Activated CD4-positive, CD25-positive, alpha-beta regulatory T cell treated with anti-CD3 and anti-CD28 coated beads, Interleukin-2, amount 50 U/mL, for 24 hours (primary cell): ENCODE measurements around the gene SLC7A6OS.

Experiments used
- ATAC-seq, 2 donors: fragments of 150-1000 bp; cut with Tn5 transposase; one replicate each; pipeline ENCODE4 v1.10.0; 2021; ENCODE audit warnings: mild to moderate bottlenecking in 1 of 2, moderate library complexity in 1 of 2

SLC7A6OS gene

DNA sequence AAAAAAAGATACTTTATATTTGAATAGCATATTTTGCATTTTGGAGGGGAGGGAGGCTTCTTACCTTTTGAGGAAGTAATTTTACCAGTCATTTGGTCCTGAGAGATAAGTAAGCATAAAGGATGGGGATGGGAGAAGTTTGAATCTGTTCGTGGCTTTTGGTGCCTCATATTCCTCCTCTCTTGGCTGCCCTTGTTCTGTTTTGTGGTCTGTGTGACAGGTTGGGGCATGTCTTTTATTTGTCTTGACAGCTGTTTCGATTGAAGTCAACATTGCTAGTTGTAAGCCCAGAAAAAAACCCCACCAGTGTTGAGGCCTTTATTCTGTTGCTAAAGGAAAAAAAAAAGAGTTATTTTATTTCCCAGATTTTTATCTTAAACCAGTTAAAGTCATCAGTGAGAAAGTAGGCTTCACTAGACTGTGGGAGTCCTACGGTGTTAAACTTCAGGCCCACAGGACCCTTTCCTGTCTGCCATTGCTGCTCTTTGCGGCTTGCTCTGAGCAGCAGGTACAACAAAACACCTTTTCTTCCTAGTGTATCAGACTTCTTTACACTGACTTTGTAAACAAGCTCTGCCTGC lies 35.0 kb downstream of the SLC7A6OS start:
- peak; percentile 70 to 74 for ATAC-seq

DNA sequence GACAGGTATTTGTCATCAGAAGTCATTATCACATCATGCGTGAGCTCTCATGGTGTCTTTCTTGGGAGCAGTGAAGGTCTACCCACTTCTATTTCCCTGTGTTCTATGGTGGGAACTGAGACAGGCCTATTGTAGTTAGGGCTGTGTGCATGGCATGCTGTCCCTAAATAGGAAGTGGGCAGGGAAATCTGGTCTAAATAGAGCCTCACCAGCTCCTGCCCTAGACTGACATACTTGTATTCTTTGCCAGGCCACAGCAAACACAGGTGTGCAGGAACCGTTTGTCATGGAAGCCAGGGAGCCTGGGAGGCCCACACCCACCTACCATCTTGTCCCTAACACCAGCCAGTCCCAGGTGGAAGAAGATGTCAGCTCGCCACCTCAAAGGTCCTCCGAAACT lies 36.3 kb downstream of the SLC7A6OS start:
- no peak for ATAC-seq

DNA sequence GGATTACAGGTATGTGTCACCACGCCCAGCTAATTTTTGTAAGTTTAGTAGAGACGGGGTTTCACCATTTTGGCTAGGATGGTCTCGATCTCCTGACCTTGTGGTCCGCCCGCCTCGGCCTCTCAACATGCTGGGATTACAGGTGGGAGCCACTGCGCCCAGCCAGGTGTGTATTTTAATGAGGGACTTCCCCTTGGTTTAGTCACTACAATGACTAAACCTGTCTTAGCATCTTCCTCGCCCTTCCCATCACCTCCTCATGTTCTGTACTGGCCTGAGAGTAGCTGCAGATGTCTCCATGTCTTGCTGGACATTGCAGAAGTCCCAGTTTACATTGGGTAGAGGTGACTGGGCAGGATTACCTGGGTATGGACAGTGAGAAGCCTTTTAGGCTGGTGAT lies 36.9 kb downstream of the SLC7A6OS start:
- peak; percentile 30 to 42 for ATAC-seq

DNA sequence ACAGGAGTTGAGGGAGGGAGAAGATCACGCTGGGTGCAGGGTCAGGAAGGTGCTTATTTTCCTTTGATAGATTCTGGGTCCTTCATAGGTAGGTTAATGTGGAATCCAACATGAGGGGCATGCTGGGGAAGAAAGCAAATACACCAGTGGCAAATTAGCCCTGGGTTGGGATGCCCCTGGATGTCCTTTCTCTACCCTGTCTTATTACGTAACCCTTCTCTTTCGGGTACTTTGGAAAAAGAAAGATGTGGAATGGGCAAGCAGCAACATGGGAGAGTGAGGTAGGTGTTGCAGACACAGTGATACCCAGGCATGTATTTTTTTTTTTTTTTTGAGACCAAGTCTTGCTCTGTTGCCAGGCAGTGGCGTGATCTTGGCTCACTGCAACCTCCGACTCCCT lies 37.3 kb downstream of the SLC7A6OS start:
- ATAC-seq = no peak

DNA sequence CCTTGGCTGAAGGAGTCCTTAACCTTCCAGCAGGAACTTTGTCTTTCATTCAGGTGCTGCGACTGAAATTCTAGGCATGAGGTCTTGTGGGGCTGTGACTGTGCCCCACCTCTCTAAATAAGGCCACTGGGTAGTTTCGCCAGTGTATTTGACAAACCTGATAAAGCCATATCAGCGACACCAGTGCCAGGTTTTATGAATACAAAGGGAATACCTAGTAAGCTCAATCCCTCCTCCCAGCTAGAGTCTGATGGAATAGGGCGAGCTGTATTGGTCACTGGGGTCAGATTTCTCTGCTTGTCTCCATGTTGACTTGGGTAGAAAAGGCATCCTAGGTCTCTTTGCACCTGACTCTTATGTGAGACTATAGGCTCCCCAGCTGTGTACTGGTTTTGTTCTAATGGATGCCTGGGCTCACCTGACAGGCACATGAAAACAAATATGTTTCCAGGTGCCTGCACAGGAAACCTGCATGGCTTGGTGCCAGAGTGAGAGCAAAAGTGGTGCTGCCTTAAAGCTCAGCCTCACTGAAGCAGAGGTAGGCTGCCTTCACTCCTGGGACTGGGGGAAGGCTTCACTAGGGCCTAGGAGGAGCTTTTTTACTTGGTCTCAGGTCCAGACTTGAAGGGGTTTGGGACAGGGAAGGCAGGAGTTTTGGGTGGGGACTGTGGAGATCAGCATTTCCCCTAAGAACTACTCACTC lies 38.1 kb downstream of the SLC7A6OS start:
- ATAC-seq = no peak

DNA sequence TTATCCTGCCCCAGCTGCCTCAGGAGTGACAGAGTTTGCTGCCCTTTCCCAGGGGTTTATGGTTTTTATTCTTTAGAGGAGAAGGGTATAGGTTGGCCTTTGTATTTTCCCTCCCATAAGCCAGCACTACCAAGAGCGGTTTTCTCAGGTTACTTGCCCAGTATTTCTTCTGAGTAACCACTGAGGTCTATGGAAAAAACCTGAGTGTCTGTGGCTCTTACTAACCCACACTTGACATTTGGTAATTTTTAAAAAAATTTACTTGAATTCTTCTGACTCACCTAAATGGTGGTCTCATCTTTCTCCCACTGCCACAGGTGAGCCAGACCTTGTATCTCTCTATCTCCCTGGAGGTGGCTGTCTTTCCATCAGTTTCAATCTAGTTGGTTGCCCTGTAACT lies 40.4 kb downstream of the SLC7A6OS start:
- peak; percentile 68 to 78 for ATAC-seq

DNA sequence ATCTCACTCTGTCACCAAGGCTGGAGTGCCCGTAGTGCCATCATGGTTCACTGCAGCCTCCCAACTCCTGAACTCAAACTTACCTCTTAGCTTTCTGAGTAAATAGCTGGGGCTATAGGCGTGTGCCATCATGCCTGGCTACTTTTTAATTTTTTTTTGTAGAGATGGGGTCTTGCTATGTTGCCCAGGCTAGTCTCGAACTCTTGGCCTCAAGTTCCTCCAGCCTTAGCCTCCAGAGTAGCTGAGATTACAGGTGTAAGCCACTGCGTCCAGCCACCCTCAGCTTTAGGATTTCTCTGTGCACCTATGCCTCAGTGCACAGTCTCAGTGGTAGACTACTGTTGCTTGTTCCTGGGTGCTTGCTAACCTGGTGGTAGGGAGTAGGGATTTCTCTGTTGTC lies 41.0 kb downstream of the SLC7A6OS start:
- ATAC-seq = no peak

DNA sequence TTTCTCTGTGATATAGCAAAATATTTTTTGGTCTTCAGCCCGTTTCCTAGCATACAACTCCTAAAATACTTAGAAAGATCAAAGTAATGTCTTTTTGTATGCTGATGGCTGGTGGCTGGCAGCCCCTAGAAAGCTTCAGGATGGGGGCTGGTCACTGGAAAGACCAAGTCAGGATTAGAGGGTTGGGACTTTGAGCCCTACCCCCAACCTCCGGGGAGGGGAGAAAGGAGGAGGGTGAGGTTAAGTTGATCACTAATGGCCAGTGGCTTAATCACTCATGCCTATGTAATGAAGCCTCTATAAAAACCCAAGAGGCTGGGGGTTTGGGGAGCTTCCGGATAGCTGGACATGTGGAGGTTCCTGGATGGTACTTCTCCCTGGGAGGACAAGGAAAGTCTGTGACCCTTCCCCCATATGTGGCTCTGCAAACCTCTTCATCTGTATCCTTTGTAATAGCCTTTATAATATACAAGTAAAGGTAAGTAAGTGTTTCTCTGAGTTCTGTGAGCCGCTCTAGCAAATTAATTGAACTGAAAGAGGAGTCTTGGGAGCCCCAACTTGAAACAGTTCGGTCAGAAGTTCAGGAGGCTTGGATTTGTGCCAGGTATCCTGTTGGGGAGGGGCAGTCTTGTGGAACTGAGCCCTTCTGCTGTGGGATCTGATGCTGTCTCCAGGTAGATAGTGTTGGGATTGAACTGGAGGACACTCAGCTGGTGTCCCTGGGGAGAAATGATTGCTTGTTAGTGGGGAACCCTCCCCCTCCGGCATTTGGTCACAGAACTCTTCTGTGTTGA lies 42.9 kb downstream of the SLC7A6OS start:
- no peak for ATAC-seq

DNA sequence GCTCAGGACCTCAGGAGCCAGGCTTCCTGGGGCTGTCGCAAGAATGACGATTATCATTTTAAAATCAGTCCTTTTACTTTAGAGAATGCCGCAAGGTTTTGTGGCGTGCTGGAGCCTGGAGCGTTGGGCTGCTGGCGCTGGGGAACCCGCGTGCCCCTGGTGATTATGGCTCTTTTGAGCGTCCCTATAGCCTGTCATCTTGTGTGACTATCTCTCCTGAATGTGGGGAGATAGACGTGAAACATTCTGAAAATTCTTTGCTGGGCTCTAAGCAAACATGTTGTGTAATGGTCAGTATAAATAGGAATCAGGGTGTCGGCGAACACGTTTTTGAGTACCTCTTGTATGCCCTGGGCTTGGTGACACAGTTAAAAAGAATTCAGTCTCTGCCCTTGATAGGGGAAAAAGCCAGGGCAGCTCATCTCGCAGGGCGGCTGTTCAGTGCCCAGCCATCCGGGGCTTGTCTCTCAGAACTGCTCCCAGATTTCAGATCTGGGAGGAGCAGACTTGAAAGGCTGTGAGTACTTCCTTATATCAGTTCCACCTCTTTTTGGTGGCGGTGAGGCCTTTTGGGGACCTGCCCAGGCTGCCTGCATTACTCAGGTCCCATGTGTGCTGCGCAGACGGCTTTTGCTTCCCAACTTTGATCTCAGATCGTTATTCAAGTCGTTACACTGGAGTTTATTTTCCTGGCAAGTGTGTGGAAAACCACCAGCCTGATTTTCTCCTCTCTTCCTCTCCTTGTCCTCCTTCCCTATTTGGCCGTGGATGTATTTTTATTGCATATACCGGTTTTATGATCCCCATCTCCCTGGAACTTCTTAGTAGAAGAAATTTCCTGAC lies 45.4 kb downstream of the SLC7A6OS start:
- peak; percentile 9 to 15 for ATAC-seq

DNA sequence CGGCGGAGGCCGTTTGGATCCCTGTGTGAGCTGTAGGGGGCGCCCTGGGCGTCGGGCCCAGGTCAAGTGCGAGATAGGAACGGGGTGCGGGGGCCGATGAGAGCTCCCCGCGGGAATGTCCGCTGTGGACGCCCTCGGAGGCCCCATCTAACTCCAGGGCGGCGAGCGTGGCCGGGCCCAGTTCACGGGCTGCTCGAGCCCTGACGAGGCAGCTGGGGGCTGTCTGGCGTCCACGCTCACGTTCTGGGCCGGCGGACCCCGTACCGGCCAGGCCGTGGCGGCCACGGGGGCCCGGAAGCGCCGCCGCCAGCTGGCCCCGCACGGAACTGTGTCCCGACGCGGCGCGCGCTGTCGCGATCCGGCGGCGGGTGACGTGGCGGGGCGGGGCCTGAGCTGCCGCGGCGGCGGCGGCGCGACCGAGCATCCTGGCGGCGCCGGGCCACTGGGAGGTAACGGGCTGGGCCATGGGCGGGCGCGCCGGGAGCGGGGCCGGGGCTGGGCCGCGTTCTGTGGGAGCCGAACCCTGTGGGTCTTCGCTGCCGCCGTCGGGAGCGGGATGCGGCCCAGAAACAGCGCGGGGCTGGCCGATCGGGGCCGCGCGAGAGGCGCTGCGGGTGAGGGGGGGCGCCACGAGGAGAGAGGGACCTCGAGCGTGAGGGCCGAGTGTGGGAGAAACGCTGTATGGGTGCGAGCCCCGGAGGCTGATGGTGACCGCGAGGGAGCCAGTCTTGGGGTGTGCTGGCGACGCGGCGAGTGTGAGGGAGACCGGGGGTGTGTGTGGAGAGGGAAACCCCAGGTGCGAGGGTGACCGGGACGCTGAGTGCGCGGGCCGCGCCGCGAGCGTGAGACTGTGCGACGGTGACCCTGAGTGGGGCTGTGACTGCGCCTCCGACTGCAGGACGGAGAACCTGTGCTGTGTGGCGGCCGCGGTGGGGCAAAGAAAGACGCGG lies 46.3 kb downstream of the SLC7A6OS start, which contains the start of gene SLC7A6:
Gene SLC7A6, plus strand, starts transcription at position 399 of the 950 bp plus-strand sequence. CDS start 10,201 bp downstream, outside the sequence.
- peak; percentile 80 to 82 for ATAC-seq

DNA sequence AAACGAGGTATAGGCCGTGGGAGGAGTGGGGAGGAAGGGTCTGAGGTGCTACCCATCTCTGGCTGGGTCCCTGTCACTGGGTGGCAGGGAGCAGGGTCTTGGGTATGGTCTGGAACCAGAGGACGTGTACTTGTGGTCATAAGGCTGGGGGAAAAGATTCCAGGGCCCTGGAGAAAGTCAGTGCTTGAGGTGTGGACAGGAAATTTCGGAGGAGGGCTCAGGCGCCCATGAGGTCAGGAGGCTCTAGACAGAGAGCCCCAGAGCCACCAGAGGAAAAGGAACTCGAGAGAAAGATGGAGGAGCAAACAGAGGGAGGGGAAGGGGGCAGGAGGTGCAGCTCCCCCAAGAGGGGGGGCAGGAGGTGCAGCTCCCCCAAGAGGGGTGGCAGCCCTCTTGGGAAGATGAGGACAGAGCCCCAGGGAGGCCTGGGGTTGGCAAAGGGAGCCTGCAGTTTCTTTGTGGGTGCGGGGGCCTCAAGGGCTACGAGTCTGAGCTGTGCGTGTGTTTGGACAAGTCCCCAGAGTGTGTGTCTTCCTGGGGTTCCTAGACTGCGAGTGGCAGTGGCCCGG lies 47.1 kb downstream of the SLC7A6OS start:
- ATAC-seq = no peak

DNA sequence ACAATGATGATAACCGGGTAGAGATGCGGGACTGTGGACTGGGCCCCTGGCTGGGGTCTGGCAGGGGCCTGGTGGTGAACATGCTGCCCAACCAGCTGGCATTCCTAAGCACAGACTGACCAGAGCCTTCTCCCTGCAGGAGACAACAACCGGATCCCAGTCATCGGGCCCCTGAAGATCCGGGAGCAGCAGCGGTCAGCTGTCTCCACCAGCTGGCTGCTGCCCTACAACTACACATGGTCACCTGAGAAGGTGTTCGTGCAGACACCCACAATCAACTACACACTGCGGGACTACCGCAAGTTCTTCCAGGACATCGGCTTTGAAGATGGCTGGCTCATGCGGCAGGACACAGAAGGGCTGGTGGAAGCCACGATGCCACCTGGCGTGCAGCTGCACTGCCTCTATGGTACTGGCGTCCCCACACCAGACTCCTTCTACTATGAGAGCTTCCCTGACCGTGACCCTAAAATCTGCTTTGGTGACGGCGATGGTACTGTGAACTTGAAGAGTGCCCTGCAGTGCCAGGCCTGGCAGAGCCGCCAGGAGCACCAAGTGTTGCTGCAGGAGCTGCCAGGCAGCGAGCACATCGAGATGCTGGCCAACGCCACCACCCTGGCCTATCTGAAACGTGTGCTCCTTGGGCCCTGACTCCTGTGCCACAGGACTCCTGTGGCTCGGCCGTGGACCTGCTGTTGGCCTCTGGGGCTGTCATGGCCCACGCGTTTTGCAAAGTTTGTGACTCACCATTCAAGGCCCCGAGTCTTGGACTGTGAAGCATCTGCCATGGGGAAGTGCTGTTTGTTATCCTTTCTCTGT lies 51.5 kb downstream of the SLC7A6OS start:
- ATAC-seq = no peak

DNA sequence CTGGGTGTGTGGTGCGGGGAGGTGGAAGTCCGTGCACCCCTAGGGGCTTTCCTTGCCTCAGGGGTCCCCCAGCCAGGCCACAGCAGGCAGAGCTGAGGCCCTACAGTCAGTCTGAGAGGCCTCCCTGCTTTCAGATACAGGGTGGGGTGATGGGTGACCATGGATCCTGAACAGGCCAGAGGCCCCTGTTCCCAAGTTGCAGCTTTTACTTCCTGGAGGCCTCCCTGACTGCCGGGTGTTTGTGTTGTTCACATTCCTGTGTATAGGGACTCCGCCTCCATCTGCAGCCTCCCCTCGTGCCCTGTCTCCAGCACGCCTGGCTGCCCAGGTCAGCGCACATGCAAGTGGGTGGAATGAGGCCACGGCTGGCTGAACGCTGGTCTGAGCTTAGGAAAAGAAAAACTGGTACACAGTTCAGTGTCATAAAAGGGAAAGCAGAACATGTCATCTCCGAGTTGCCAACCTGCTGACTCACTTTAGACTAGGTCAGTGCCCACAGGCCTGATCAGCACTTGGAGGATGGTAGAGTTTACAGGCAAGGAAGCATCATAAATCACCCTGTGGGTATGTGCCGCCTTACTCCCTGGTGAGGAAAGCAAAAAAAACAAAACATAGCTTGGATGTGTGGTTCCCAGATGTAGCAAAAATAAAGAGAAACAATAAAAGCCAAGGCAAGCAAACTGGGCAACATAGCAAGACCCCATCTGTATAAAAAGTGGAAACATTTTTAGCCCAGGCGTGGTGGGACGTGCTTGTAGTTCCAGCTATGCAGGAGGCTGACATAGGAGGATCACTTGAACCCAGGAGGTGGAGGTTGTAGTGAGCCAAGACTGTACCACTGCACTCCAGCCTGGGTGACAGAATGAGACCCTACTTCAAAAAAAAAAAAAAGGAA lies 52.6 kb downstream of the SLC7A6OS start:
- no peak for ATAC-seq

DNA sequence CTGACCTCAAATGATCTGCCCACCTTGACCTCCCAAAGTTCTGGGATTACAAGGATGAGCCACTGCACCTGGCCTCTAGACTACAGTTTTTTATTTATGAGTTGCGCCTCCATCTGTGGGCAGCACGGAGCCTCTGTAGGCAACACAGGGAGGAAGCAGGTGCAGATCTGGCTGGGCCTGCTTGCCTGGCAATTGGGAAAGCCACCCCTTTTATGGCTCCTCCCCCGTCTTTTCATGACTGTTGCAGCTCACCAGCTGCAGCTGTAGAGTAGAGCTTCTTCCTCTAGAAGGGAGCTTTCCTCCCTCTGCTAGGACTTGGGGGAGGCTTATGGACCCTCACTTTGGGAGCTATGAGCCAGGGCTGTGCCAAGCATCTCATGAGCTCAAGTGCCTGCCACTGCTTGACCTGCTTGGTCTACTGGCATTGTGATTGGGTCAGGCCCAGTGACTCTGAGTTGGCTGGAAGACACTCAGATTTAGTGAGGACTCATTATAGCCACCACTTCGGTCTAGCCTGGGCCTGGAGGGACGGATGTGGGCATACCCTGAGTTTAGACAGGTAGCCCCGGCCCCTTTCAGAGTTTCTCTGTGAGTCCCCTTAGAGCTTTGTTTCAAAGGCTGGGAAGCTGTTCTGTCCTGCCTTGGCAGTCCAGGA lies 53.4 kb downstream of the SLC7A6OS start:
- ATAC-seq = no peak

DNA sequence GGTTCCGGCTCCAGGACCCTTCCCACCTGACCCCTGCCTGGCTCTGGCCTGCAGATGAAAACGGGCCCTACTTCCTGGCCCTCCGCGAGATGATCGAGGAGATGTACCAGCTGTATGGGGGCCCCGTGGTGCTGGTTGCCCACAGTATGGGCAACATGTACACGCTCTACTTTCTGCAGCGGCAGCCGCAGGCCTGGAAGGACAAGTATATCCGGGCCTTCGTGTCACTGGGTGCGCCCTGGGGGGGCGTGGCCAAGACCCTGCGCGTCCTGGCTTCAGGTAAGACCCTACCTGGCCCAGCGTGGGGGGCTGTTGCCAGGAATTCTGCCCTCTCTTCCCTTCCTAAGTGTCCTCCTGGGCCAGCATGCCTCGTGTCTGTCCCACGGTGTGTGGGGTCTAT lies 55.0 kb downstream of the SLC7A6OS start:
- ATAC-seq = no peak

DNA sequence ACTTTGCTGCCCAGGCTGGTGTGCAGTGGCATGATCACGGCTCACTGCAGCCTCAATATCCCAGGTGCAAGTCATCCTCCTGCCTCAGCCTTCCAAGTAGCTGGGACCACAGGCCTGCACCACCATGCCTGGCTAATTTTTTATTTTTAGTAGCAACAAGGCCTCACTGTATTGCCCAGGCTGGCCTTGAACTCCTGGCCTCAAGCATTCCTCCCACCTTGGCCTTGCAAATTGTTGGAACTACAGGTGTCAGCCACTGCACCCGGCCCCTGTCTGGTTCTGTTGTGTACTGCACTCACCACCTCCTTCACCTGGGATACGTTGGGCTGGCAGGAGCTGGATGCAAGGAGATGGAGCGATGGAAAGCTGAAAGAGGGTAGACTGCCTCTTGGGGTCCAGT lies 57.0 kb downstream of the SLC7A6OS start:
- no peak for ATAC-seq

DNA sequence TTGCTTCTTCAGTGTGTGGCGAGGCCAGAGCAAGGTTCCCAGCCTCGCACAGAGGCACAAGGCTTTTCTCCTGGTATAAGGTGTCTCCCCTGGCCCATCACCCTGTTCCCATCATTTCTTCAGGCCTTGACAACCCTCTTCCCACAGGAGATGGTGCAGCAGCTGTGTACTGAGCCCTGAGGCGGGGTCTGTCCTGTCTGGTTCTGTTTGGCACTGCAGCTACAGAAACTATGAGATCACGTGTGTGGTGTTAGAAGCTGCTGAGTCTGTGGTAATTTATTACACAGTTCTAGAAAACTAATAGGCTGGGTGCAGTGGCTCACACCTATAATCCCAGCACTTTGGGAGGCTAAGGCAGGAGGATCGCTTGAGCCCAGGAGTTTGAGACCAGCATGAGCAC lies 58.4 kb downstream of the SLC7A6OS start:
- ATAC-seq = no peak

DNA sequence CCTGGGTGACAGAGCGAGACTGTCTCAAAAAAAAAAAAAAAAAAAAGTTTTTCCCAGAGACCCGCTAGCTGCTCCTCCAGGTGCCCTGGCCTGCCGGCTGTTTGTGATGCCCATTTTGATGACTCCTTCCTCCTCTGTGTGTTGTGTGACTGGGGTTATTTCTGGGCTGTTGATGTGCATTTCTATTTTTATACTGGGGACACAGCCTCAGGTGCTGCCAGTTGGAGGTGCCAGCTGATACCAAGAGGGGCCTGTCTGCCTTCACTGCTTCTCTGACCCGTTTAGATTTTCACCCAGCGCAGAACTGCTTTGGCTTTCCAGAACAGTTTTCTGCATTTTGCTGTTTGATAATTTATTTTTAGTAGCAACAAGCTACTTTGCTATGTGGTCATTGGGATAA lies 58.9 kb downstream of the SLC7A6OS start:
- no peak for ATAC-seq

DNA sequence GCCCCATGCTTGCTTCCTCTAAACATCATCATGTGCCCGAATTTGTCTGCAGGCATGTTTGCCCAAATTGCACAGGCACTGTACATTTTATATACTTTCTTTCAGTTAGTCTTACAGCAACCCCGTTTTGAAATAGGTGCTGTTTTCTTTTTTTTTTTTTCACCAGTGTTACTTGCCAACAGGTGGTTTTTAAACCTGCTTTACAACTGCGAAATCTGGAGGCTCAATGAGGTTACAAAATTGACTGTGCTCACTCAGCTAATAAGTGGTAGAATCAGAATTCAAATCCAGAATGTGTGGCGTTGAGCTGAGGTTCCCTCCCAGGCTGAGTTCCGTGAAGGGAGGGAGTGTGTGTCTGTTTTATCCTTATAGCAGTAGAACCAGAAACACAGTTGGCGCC lies 59.8 kb downstream of the SLC7A6OS start:
- no peak for ATAC-seq
